HG03103 (cell line): ENCODE measurements around the gene CCDC85B.
A peak's percentile ranks its signal among the peaks of the same experiment; 100 is the strongest.
"Not testable (repeated sequence)": the region's sequence is repeated elsewhere in the genome, so short reads cannot be mapped to it uniquely, and the experiment has no call there.

Experiments
- ATAC-seq: cut with Tn5 transposase; IDR thresholded peaks from one replicate; pipeline ENCODE4 v1.9.1; 2021; ENCODE audit warnings: low read depth; ENCODE audit not compliant: unreplicated experiment

The CCDC85B gene

GRCh38 chr11:65885808-65886536 is 4.5 kb upstream of the CCDC85B start:
- no peak for ATAC-seq

- ATAC-seq: no peak
Measured at GRCh38 chr11:65886826-65887722, 3.4 kb upstream of the CCDC85B start.

GRCh38 chr11:65887723-65888162 is 2.7 kb upstream of the CCDC85B start:
- no peak for ATAC-seq

- ATAC-seq: peak; percentile 43
Measured at GRCh38 chr11:65888163-65888814, 2.2 kb upstream of the CCDC85B start, which contains the start of gene FIBP. Gene FIBP, minus strand, starts transcription at chr11:65888471. Its CDS starts 53 bp downstream, at chr11:65888418.

- no peak for ATAC-seq
Measured at GRCh38 chr11:65891219-65892136, 1.0 kb downstream of the CCDC85B start.

DNA sequence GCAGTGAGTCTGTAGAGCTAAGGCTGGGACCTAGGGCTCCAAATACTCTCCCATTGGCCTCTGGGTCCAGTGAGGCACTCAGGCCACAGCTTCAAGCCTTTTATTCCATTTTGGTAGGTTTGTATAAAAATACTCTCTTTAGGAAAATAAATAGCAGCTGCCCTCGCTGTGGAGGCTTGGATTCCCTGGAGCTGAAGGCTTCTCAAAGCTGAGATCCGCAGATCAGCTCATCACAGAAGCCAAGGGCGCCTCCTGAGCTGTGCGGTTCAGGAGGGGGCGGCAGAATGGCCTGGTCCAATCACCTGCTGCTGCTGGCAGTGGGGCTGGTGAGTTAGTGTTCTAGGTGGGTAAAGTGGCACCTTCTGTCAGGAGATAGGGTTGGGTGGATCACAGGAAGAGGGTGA is 1.7 kb downstream of the CCDC85B start:
- ATAC-seq: not testable (repeated sequence)

- ATAC-seq: no peak
Measured at GRCh38 chr11:65892661-65893317, 2.3 kb downstream of the CCDC85B start.

DNA sequence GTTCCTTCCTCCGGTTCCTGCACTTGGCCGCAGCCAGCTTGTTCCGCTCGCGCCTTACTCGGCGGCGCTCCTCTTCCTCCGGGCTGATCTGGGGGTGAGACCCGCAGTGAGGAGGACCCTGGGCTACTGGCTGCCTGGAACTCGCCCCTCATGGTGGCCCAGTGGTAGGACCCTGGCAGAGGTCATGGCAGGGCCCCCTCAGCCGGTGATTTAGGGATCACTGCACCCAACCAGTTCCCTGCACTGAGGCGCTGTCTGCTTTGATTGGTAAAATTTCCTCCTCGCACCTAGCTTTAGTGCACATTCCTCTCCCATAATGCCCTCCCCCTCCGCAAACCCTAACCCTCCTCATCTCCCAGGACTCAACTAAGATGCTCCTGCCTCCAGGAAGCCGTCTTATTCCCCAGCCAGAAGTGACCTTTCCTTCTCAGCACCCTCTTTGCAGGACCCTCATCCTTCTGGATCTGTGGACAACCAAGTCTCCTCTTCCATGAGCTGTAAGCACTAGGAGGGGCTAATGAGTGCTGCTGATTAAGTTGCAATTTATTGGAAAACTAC is 3.6 kb downstream of the CCDC85B start:
- no peak for ATAC-seq

DNA sequence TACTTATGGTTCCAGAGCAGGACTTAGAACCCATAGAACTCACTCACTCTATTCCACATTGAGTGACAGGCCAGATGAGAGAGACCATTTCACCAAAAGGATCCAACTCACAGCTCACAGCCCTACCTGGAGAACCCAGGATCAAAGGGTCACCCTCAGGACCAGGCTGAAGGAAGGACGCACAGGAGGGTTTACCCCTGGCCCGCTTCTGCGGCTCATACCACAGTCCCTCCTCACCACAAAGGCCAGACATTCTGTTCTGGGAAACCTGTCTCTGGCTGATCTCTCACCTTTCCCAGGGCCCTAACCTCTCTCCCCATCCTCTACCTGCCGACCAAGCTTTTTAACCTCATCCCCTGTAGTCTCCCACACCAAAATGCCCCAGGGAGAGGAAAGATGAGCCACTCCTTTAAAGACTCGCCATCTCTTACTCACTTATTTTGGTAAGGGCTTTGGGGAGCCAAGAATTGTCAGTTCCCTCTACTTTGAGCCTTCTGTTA is 5.1 kb downstream of the CCDC85B start:
- no peak for ATAC-seq

GRCh38 chr11:65896034-65896999 is 5.8 kb downstream of the CCDC85B start:
- no peak for ATAC-seq

DNA sequence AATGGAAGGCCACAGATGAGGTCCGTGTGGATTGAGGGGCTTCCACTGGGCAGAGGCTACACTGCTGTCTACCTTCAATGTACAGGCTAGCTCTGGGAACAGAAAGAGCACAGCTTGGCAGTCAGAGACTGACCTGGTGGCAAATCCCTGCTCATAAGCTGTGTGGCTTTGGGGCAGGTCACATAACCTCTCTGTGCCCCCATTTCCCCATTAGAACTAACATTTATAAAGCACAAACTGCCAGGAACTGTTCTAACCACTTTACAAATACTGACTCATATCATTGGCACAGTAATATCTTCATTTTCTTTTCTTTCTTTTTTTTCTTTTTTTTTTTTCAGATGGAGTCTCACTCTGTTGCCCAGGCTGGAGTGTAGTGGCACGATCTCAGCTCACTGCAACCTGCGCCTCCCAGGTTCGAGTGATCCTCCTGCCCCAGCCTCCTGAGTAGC is 6.6 kb downstream of the CCDC85B start:
- ATAC-seq: no peak

GRCh38 chr11:65898656-65899355 is 8.3 kb downstream of the CCDC85B start:
- ATAC-seq: no peak

- no peak for ATAC-seq
Measured at GRCh38 chr11:65899356-65900124, 9.1 kb downstream of the CCDC85B start.

DNA sequence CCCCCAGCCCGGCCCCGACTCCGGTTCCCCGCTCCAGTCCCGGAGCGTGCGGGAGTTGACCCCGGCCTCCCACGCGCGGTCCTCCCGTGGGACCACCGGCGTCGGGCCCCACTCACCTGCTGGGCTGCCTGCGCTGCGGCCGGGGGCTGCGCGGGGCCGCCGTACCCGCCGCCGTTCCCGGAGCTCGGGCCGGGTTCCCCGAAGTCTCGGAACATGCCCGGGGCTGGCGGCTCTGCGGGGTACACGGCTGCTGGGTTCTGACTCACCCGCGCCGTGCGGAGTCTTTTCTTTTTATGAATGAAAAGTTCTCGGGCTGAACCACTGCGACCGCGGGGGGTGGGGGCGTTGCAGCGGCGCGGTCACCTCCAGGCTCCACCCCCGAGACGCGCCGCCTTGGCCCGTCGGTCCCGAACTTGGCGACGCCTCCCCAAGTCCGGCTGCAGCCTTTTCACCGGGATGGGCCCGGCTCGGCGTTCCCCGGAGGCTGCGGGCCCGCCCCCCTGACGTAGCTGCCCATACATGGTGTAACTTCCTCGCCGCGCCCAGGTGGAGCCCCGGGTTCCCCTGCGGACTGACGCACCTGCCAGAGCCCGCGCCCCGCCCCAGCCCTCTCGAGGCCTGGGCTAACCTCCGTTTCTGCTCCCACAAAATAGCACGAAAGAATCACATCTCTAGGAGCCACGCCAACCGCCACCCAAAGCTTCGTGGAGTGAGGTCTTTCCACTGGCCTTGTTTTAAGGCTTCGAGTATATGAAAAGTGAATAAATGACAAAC is 9.8 kb downstream of the CCDC85B start, which contains the start of gene FOSL1:
FOSL1 (minus strand) TSS at position 264 of the 774 bp plus-strand sequence; CDS start at position 215, 49 bp downstream.
- ATAC-seq: peak; percentile 43

DNA sequence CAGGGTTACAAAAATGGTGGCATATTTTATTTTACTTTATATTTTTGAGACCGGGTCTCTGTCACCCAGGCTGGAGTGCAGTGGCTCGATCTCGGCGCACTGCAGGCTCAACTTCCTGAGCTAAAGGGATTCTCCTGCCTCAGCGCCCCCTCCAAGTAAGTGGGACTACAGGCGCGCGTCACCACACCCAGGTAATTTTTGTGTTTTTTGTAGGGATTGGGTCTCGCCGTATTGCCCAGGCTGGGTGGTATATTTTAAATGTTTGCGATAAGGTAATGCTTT is 10.4 kb downstream of the CCDC85B start:
- ATAC-seq: no peak

GRCh38 chr11:65903068-65903481 is 12.6 kb downstream of the CCDC85B start:
- ATAC-seq: no peak
